ENCODE results near the gene AFAP1L1. TPM values are rescaled to one million over a fixed set of nuclear protein-coding genes. Genes with fewer than 3 reads are reported as not detected.

AFAP1L1 gene
- total and polyA plus RNA-seq, 9 of the 15 experiments (the other 6 are each of a cell fraction or from before 2014, with no cell fraction given): 0.01 to 0.12 (median 0.03) TPM; not detected in 4

DNA sequence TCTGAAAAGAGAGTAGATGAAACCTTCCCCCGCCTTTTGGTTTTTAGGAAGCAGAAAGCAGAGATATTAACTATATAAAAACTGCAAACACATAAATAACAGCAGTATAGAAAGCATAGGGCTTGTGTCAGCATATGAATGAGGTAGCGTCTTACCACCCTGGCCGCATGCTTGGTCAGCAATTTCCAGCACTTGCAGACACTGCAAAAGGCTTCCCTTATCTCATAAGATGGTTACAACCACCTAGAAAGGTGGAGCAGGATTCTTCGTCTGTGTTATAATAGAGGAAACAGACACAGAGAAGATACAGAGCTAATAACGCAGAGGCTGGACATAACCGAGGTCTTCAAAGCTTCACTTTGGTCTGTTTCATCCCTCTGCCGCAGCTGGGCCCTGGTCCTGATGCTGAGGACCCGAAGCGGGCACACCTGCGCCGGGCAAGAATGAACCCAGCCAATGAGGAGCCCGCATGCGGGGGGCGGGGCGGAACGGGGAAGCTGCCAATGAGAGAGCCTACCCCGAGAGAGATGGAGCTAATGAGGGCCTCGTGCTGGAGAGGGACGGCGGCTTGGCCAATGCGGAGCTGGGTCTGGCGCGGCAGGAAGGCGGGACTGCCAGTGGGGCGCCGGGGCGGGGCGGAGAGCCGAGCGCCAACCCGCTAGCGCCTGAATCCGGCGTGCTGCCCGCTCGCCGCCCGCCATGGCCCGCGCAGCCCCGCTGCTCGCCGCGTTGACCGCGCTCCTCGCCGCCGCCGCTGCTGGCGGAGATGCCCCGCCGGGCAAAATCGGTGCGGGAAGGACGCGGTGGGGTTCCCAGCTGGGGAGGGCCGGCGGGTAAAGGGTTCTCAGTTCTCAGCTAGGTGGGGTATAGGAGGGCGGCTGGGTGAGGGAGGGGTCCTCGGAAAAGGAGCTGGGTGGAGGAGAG, 86.0 kb downstream of the AFAP1L1 start, which contains the start of gene PCYOX1L (continued):
- TF ChIP-seq, protein P1, sequence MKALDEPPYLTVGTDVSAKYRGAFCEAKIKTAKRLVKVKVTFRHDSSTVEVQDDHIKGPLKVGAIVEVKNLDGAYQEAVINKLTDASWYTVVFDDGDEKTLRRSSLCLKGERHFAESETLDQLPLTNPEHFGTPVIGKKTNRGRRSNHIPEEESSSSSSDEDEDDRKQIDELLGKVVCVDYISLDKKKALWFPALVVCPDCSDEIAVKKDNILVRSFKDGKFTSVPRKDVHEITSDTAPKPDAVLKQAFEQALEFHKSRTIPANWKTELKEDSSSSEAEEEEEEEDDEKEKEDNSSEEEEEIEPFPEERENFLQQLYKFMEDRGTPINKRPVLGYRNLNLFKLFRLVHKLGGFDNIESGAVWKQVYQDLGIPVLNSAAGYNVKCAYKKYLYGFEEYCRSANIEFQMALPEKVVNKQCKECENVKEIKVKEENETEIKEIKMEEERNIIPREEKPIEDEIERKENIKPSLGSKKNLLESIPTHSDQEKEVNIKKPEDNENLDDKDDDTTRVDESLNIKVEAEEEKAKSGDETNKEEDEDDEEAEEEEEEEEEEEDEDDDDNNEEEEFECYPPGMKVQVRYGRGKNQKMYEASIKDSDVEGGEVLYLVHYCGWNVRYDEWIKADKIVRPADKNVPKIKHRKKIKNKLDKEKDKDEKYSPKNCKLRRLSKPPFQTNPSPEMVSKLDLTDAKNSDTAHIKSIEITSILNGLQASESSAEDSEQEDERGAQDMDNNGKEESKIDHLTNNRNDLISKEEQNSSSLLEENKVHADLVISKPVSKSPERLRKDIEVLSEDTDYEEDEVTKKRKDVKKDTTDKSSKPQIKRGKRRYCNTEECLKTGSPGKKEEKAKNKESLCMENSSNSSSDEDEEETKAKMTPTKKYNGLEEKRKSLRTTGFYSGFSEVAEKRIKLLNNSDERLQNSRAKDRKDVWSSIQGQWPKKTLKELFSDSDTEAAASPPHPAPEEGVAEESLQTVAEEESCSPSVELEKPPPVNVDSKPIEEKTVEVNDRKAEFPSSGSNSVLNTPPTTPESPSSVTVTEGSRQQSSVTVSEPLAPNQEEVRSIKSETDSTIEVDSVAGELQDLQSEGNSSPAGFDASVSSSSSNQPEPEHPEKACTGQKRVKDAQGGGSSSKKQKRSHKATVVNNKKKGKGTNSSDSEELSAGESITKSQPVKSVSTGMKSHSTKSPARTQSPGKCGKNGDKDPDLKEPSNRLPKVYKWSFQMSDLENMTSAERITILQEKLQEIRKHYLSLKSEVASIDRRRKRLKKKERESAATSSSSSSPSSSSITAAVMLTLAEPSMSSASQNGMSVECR (CRISPR knock-in tag; IDR thresholded peaks at IDR 0.05): 0 out of 2 replicates have a peak, but pooled peaks have one; percentile 37
- TF ChIP-seq, protein P2, sequence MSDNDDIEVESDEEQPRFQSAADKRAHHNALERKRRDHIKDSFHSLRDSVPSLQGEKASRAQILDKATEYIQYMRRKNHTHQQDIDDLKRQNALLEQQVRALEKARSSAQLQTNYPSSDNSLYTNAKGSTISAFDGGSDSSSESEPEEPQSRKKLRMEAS (CRISPR knock-in tag; IDR thresholded peaks at IDR 0.05): peak; percentile 32; the same call in 1 of the 2 replicates
- TF ChIP-seq SIX5 (IDR thresholded peaks at IDR 0.05; ENCODE audit: borderline replicate concordance in 1 of 2, insufficient read depth in 1 of 2, low read depth in 1 of 2, low read length in 2 of 2) (no peak), POLR2A (conservative IDR thresholded peaks at IDR 0.05) (peak; percentile 67), NELFE (IDR thresholded peaks at IDR 0.05; ENCODE audit: insufficient read depth, insufficient read length) (no peak), KAT8 (IDR thresholded peaks at IDR 0.05; ENCODE audit: low read depth) (no peak), RBM17 (IDR thresholded peaks at IDR 0.05; ENCODE audit: borderline replicate concordance, low read depth, low read length) (no peak), ZNF507 (tag; conservative IDR thresholded peaks at IDR 0.05) (no peak), ZNF77 (CRISPR knock-in tag; IDR thresholded peaks at IDR 0.05) (no peak), TCF3 (CRISPR knock-in tag; IDR thresholded peaks at IDR 0.05) (no peak), SRSF1 (IDR thresholded peaks at IDR 0.05; ENCODE audit: low read depth, low read length) (no peak), SMC3 (conservative IDR thresholded peaks at IDR 0.05; ENCODE audit: insufficient read depth, low read depth, low read length) (no peak), ZNF212 (CRISPR knock-in tag; IDR thresholded peaks at IDR 0.05) (no peak), XRCC4 (IDR thresholded peaks at IDR 0.05; ENCODE audit: extremely low read depth, insufficient read depth, insufficient read length) (no peak), SAFB (IDR thresholded peaks at IDR 0.05; ENCODE audit: borderline replicate concordance, low read depth, low read length) (no peak)
- TF ChIP-seq, protein P3, sequence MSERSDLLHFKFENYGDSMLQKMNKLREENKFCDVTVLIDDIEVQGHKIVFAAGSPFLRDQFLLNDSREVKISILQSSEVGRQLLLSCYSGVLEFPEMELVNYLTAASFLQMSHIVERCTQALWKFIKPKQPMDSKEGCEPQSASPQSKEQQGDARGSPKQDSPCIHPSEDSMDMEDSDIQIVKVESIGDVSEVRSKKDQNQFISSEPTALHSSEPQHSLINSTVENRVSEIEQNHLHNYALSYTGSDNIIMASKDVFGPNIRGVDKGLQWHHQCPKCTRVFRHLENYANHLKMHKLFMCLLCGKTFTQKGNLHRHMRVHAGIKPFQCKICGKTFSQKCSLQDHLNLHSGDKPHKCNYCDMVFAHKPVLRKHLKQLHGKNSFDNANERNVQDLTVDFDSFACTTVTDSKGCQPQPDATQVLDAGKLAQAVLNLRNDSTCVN (CRISPR knock-in tag; IDR thresholded peaks at IDR 0.05): no peak
- TF ChIP-seq, protein P4, sequence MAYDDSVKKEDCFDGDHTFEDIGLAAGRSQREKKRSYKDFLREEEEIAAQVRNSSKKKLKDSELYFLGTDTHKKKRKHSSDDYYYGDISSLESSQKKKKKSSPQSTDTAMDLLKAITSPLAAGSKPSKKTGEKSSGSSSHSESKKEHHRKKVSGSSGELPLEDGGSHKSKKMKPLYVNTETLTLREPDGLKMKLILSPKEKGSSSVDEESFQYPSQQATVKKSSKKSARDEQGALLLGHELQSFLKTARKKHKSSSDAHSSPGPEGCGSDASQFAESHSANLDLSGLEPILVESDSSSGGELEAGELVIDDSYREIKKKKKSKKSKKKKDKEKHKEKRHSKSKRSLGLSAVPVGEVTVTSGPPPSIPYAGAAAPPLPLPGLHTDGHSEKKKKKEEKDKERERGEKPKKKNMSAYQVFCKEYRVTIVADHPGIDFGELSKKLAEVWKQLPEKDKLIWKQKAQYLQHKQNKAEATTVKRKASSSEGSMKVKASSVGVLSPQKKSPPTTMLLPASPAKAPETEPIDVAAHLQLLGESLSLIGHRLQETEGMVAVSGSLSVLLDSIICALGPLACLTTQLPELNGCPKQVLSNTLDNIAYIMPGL (CRISPR knock-in tag; IDR thresholded peaks at IDR 0.05): no peak
- TF ChIP-seq, protein P5, sequence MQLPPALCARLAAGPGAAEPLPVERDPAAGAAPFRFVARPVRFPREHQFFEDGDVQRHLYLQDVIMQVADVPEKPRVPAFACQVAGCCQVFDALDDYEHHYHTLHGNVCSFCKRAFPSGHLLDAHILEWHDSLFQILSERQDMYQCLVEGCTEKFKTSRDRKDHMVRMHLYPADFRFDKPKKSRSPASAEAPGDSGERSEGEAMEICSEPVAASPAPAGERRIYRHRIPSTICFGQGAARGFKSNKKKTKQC (CRISPR knock-in tag; IDR thresholded peaks at IDR 0.05): no peak; the same call in 1 of the 2 replicates

All from K562 (cell line).